HepG2 (cell line): ENCODE results near the gene CDC27. TPM values are rescaled to one million over a fixed set of nuclear protein-coding genes. Genes with fewer than 3 reads are reported as not detected.

Experiments
- HNRNPK ChIP-seq: fragments of 200-400 bp; formaldehyde crosslinking; IDR thresholded peaks from 2 replicates; pipeline ENCODE4 v1.6.1; 2018; ENCODE audit warnings: low read length, low read depth, moderate library complexity, mild to moderate bottlenecking; ENCODE audit not compliant: poor library complexity, severe bottlenecking
- MTA1 ChIP-seq: sonication (generic); formaldehyde crosslinking; IDR thresholded peaks from 2 replicates; pipeline ENCODE4 v1.4.0; 2020; ENCODE audit warnings: missing genetic modification reagents, mild to moderate bottlenecking, borderline replicate concordance
- YEATS2 ChIP-seq: sonication (generic); formaldehyde crosslinking; IDR thresholded peaks from 2 replicates; pipeline ENCODE4 v1.4.0; 2020; ENCODE audit warnings: missing genetic modification reagents, borderline replicate concordance
- polyA plus RNA-seq, 8 experiments: library from polyadenylated mRNA; depleted of rRNA in 3 of 8; stranded (reverse) in 7 of 8; unstranded in 1 of 8; fragments of >200 nt; fragmentation: Illumina TruSeq in 4 of 8; extraction: Trizol in 4 of 8; gene quantifications; 2 replicates each; pipeline versions ENCODE4 v1.2.1 to v1.2.3, GENCODE V29; 2011 to 2016; ENCODE audit warnings: low read depth in 4 of 8, missing spikeins in 1 of 8, mixed read lengths in 1 of 8; ENCODE audit not compliant: insufficient read depth in 1 of 8
- total RNA-seq, 5 experiments: library from RNA; depleted of rRNA; stranded (reverse); fragments of >200 nt; fragmentation: Illumina TruSeq; extraction: Trizol; gene quantifications; 2 replicates each; pipeline ENCODE4 v1.2.3, GENCODE V29; 2016; ENCODE audit warnings: low read depth in 1 of 5
- TF ChIP-seq, protein P1 (sequence below): IDR thresholded peaks from 2 replicates; pipeline ENCODE4 v1.6.1; 2016; ENCODE audit warnings: missing compliant biosample characterization, missing genetic modification reagents, borderline replicate concordance
- TF ChIP-seq, protein P2 (sequence below): sonication (generic); formaldehyde crosslinking; IDR thresholded peaks from 2 replicates; pipeline ENCODE4 v1.8.0; 2022; ENCODE audit warnings: mild to moderate bottlenecking, missing genetic modification reagents; ENCODE audit not compliant: insufficient replicate concordance
- TF ChIP-seq, protein P3 (sequence below): sonication (generic); formaldehyde crosslinking; IDR thresholded peaks from one replicate; pipeline ENCODE4 v1.5.1; 2020; ENCODE audit warnings: mild to moderate bottlenecking, missing genetic modification reagents; ENCODE audit errors: not compliant biosample characterization
- TF ChIP-seq, protein P4 (sequence below): sonication (generic); formaldehyde crosslinking; IDR thresholded peaks from 2 replicates; pipeline ENCODE4 v1.4.0; 2020; ENCODE audit warnings: missing genetic modification reagents, borderline replicate concordance
- TF ChIP-seq, protein P5 (sequence below): IDR thresholded peaks from 2 replicates; pipeline ENCODE4 v1.6.1; 2016
- TF ChIP-seq, protein P6 (sequence below): sonication (generic); formaldehyde crosslinking; IDR thresholded peaks from 2 replicates; pipeline ENCODE4 v1.4.0; 2020; ENCODE audit warnings: missing genetic modification reagents

The CDC27 gene
- total and polyA plus RNA-seq, 2 of the 13 experiments (the other 11 are each of a cell fraction or from before 2014, with no cell fraction given), result 80.7 to 102 TPM

DNA sequence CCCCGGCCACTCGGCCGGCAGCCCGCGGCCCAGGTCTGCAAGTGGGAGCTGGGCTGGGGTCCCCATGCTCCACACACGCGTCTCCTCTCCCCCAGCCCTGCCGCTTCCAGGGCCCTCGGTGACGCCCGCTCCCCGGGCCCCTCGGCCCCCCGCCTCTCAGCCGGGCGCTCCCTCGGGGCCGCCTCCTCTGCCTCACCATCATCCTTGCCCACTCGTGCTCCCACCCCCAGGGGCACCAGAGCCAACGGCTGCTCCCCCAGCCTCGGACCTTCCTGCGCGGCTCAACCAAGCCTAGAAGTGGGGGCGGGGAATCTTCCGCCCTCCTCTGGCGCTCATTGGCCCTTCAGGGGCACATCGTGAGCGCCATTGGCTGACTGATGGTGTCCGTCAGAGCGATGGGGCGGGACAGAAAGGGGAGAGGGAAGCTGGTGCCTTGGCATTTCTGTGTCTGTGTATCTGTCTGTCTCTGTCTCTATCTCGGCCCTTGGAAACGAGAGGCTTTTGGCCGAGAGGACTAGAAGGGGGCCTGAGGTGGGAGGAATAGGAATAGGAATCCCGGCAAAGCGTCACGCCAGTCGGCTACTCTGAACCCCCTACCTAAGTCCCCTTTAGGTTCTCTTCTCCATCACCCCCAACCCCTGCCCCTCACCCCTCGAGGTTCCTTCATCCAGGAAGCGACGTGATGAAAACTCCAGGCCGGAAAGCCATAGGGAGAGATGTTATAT lies 88.9 kb downstream of the CDC27 start (continued):
- TF ChIP-seq, protein P1, sequence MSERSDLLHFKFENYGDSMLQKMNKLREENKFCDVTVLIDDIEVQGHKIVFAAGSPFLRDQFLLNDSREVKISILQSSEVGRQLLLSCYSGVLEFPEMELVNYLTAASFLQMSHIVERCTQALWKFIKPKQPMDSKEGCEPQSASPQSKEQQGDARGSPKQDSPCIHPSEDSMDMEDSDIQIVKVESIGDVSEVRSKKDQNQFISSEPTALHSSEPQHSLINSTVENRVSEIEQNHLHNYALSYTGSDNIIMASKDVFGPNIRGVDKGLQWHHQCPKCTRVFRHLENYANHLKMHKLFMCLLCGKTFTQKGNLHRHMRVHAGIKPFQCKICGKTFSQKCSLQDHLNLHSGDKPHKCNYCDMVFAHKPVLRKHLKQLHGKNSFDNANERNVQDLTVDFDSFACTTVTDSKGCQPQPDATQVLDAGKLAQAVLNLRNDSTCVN (CRISPR knock-in tag), result peak; percentile 75; the same call in 1 of the 2 replicates
- peak; percentile 38; the same call in 1 of the 2 replicates for TF ChIP-seq MTA1 (CRISPR knock-in tag)
- peak; percentile 12 for TF ChIP-seq HNRNPK
- TF ChIP-seq, protein P2, sequence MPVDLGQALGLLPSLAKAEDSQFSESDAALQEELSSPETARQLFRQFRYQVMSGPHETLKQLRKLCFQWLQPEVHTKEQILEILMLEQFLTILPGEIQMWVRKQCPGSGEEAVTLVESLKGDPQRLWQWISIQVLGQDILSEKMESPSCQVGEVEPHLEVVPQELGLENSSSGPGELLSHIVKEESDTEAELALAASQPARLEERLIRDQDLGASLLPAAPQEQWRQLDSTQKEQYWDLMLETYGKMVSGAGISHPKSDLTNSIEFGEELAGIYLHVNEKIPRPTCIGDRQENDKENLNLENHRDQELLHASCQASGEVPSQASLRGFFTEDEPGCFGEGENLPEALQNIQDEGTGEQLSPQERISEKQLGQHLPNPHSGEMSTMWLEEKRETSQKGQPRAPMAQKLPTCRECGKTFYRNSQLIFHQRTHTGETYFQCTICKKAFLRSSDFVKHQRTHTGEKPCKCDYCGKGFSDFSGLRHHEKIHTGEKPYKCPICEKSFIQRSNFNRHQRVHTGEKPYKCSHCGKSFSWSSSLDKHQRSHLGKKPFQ (CRISPR knock-in tag), result no peak
- TF ChIP-seq, protein P3, sequence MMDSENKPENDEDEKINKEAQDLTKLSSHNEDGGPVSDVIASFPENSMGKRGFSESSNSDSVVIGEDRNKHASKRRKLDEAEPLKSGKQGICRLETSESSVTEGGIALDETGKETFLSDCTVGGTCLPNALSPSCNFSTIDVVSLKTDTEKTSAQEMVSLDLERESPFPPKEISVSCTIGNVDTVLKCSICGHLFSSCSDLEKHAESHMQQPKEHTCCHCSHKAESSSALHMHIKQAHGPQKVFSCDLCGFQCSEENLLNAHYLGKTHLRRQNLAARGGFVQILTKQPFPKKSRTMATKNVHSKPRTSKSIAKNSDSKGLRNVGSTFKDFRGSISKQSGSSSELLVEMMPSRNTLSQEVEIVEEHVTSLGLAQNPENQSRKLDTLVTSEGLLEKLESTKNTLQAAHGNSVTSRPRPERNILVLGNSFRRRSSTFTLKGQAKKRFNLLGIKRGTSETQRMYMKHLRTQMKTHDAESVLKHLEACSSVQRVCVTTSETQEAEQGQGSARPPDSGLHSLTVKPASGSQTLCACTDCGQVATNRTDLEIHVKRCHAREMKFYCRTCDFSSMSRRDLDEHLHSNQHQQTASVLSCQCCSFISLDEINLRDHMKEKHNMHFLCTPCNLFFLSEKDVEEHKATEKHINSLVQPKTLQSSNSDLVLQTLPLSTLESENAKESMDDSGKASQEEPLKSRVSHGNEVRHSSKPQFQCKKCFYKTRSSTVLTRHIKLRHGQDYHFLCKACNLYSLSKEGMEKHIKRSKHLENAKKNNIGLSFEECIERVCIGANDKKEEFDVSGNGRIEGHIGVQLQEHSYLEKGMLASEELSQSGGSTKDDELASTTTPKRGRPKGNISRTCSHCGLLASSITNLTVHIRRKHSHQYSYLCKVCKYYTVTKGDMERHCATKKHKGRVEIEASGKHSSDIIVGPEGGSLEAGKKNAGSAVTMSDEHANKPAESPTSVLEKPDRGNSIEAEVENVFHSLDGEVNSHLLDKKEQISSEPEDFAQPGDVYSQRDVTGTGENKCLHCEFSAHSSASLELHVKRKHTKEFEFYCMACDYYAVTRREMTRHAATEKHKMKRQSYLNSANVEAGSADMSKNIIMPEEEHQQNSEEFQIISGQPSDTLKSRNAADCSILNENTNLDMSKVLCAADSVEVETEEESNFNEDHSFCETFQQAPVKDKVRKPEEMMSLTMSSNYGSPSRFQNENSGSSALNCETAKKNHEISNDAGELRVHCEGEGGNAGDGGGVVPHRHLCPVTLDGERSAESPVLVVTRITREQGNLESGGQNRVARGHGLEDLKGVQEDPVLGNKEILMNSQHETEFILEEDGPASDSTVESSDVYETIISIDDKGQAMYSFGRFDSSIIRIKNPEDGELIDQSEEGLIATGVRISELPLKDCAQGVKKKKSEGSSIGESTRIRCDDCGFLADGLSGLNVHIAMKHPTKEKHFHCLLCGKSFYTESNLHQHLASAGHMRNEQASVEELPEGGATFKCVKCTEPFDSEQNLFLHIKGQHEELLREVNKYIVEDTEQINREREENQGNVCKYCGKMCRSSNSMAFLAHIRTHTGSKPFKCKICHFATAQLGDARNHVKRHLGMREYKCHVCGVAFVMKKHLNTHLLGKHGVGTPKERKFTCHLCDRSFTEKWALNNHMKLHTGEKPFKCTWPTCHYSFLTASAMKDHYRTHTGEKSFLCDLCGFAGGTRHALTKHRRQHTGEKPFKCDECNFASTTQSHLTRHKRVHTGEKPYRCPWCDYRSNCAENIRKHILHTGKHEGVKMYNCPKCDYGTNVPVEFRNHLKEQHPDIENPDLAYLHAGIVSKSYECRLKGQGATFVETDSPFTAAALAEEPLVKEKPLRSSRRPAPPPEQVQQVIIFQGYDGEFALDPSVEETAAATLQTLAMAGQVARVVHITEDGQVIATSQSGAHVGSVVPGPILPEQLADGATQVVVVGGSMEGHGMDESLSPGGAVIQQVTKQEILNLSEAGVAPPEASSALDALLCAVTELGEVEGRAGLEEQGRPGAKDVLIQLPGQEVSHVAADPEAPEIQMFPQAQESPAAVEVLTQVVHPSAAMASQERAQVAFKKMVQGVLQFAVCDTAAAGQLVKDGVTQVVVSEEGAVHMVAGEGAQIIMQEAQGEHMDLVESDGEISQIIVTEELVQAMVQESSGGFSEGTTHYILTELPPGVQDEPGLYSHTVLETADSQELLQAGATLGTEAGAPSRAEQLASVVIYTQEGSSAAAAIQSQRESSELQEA (CRISPR knock-in tag), result peak; percentile 81
- TF ChIP-seq, protein P4, sequence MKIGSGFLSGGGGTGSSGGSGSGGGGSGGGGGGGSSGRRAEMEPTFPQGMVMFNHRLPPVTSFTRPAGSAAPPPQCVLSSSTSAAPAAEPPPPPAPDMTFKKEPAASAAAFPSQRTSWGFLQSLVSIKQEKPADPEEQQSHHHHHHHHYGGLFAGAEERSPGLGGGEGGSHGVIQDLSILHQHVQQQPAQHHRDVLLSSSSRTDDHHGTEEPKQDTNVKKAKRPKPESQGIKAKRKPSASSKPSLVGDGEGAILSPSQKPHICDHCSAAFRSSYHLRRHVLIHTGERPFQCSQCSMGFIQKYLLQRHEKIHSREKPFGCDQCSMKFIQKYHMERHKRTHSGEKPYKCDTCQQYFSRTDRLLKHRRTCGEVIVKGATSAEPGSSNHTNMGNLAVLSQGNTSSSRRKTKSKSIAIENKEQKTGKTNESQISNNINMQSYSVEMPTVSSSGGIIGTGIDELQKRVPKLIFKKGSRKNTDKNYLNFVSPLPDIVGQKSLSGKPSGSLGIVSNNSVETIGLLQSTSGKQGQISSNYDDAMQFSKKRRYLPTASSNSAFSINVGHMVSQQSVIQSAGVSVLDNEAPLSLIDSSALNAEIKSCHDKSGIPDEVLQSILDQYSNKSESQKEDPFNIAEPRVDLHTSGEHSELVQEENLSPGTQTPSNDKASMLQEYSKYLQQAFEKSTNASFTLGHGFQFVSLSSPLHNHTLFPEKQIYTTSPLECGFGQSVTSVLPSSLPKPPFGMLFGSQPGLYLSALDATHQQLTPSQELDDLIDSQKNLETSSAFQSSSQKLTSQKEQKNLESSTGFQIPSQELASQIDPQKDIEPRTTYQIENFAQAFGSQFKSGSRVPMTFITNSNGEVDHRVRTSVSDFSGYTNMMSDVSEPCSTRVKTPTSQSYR (CRISPR knock-in tag), result peak; percentile 77; the same call in 1 of the 2 replicates
- TF ChIP-seq, protein P5, sequence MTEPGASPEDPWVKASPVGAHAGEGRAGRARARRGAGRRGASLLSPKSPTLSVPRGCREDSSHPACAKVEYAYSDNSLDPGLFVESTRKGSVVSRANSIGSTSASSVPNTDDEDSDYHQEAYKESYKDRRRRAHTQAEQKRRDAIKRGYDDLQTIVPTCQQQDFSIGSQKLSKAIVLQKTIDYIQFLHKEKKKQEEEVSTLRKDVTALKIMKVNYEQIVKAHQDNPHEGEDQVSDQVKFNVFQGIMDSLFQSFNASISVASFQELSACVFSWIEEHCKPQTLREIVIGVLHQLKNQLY (CRISPR knock-in tag), result 0 out of 2 replicates have a peak, but pooled peaks have one; percentile 38
- peak; percentile 70; the same call in 1 of the 2 replicates for TF ChIP-seq YEATS2 (CRISPR knock-in tag)
- TF ChIP-seq, protein P6, sequence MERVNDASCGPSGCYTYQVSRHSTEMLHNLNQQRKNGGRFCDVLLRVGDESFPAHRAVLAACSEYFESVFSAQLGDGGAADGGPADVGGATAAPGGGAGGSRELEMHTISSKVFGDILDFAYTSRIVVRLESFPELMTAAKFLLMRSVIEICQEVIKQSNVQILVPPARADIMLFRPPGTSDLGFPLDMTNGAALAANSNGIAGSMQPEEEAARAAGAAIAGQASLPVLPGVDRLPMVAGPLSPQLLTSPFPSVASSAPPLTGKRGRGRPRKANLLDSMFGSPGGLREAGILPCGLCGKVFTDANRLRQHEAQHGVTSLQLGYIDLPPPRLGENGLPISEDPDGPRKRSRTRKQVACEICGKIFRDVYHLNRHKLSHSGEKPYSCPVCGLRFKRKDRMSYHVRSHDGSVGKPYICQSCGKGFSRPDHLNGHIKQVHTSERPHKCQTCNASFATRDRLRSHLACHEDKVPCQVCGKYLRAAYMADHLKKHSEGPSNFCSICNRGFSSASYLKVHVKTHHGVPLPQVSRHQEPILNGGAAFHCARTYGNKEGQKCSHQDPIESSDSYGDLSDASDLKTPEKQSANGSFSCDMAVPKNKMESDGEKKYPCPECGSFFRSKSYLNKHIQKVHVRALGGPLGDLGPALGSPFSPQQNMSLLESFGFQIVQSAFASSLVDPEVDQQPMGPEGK (CRISPR knock-in tag), result peak; percentile 92
